HG02571 (cell line): Measurements from ENCODE around the gene C17orf78.
"Not testable (repeated sequence)": the region's sequence is repeated elsewhere in the genome, so short reads cannot be mapped to it uniquely, and the experiment has no call there.

Source experiments
- ATAC-seq: cut with Tn5 transposase; IDR thresholded peaks from one replicate; pipeline ENCODE4 v1.9.1; 2021; ENCODE audit warnings: mild to moderate bottlenecking, moderate library complexity; ENCODE audit not compliant: unreplicated experiment

Gene C17orf78

DNA sequence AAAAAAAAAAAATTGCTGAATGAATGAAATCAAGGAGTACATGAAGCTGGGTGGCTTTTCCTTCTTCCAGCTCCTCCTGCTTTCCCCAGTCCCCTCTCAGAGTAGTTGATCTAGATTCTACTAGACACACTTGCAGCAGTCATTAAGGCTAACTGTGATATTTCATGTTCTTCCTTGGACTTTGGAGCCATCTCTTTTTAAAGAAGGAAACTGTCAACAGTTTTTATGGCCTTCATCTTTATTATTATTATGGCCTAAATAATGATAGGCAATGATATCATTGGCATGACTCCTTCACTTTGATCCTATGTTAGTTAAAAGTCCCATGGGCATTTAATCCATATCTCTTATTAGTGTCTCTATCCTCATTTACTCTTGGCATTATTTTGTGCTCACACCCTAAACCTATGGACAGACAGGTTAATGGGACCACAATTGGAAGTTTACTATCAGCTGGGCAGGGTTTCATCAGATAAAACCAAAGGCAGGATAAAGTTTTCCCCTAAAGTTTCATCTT is 9.7 kb downstream of the C17orf78 start:
- no peak for ATAC-seq

DNA sequence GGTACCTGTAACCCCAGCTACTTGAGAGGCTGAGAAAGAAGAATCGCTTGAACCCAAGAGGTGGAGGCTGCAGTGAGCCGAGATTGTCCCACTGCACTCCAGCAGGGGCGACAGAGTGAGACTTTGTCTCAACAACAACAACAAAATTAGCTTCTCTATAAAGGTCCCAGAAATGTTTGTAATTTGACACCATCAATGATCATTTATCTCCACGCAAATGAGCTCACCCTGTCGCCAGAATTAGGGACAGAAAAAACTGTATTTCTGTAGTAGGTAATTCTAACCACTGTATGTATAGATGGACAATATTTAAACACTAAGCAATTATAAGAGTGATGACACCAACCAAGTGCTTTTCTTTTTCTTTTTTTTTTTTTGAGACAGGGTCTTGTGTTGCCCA is 10.7 kb downstream of the C17orf78 start:
- no peak for ATAC-seq

DNA sequence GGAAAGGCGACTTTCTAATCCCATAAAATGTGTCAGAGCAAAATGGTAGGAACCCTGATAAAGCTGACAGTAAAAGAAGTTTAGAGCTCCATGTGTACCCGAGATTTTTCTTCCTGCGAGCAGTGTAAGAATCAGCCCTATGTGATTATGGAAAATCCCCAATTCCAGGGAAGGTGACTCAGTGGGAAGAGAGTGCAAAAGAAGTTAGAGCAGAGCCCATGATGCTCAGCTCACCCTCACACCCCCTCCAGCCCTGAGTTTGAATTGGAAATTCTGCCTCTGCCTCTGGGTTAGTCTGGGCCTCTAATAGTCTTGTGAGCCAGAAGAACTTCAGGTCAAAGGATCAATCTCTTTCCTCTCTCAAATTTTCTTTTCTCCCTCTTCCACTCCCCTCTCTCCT is 12.5 kb downstream of the C17orf78 start:
- ATAC-seq: no peak

DNA sequence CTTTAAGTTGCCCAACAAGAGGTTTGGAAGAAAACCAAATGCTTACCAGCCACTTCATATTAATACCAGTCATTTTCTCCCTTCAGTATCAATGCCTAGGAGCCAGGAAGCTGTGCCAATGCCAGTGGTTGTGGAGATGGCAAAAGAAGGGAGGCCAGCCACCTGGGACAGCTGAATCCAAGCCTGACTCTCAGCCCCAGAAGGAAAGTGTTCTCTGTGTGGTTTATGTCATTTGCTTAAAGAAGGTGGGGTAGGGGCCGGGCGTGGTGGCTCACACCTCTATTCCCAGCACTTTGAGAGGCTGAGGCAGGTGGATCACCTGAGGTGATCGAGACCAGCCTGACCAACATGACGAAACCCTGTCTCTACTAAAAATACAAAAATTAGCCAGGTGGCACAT is 13.4 kb downstream of the C17orf78 start:
- ATAC-seq: no peak

DNA sequence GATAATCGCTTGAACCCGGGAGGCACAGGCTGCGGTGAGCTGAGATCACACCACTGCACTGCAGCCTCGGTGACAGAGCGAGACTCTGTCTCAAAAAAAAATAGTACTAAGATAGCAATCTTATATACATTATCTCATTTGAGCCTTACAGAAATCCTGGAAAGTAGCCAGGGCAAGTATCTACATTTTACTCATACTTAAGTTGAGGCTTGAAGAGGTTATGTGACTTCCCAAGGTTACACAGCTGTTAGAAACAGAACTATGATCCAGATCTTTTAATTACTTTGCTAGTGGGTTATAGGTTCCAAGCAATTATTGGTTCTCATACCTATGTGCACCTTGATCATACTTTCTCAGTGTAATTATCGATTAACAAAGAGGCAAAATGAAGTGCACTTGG is 15.4 kb downstream of the C17orf78 start:
- no peak for ATAC-seq

DNA sequence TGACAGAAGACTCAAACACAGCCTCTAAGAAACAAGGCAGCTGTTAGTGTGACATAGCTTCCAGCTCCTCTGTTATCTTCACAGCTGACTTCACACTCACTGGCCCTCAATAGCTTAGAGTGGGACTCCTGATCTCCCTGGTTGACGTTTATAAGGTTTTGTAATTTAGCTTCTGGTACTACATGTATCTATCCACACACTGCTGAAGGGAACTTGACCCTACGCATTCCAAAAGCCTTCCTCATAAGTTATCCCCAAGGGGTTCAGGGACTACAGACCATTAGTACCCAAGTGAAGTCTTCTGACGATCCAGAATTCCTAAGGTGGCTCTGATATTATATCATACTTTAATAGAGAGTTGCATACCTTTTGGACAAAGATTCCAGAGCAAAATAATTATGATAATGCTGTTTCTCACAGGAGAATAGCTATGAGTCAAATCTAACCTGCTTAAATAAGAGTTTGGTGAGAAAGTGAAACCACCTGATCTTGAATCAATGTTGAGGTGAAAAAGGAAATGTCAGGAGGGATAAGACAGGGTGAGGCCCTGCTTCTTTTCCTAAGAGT is 16.3 kb downstream of the C17orf78 start:
- no peak for ATAC-seq

DNA sequence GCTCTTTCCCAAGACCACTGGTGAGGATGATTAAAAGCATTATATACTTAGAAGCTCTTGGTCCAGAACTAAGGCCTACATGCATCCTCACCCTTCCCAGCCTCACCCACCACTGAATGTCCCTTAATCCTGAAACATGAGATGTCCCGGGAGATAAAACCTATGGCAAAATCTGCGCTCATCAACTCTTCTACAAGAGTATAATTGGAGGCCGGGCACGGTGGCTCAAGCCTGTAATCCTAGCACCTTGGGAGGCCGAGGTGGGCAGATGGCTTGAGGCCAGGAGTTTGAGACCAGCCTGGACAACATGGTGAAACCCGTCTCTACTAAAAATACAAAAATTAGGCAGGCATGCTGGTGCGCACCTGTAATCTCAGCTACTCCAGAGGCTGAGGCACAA is 17.6 kb downstream of the C17orf78 start:
- no peak for ATAC-seq

DNA sequence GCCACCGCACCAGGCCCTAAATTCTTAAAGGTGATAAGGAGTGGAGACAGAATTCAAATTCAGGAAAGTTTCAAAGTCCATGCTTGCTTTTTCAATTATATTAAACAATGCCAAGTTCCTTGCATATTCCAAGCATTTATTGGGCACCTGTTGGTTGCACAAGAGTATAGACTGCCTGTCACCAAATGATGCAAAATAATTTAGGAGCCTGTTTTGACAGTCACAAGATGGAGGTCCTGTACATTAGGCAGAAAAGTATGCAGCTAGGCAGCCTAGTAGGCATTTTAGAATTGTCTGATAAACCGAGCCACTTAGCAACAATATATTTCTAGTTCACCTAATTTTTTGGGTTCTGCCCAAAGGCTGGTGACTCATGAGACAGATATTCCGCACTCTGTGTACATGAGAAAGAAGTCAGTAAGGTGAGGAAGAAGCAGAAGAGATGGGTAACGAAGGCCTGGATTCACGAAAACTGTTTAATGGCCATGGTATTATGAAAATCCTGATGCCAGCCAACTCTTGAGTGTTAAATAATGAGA is 23.5 kb downstream of the C17orf78 start:
- no peak for ATAC-seq

DNA sequence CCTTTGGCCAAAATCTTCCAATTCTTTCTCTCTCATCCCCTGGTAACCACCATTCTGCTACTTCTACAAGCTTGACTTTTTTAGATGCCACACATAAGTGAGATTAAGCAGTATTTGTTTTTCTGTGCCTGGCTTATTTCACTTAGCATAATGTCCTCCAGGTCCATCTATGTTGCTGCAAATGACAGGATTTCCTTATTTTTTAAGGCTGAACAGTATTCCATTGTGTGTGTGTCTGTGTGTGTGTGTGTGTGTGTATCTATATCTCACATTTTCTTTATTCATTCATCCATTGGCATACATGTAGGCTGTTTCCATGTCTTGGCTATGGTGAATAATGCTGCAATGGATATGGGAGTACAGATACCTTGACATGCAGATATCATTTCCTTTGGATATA is 24.7 kb downstream of the C17orf78 start:
- no peak for ATAC-seq

DNA sequence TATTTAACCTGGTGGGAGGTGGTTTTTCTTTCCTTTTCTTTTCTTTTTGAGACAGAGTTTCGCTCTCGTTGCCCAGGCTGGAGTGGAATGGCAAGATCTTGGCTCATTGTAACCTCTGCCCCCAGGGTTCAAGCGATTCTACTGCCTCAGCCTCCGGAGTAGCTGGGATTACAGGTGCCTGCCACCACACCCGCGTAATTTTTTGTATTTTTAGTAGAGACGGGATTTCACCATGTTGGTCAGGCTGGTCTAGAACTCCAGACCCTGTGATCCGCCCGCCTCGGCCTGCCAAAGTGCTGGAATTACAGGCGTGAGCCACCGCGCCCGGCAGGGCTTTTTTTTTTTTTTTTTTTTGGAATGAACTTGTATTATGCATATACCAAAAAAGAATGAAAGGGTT is 29.7 kb downstream of the C17orf78 start:
- ATAC-seq: not testable (repeated sequence)

DNA sequence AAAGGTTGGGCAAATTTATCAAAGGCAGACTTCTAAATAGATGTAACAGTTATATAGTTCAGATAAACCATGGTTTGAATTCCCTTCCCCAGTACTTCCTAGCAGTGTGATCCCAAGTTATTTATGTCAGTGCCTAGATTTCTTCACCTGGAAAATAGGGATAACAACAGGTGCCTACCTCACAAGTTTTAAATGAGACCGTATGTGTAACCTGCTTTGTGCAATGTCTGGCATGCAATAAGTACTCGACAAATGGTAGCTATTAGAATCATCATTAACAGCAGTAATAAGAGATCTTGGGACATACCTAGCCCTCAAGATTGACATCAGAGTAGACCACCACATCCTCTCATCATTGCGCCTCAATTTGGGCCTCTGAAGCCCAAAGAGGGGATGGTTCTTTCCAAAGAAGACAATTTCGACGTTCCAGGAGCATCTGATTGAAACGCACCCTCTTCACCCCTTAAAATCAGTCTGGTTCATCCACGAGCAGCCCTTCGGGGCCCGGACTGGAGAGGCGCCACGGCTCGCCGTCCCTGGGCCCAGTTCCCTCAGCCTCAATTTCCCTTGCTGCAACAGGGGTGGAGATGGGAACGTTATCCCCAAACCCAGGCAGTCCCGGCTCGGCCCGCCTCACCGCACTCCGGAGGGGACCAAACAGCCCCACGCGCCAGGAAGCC is 30.3 kb downstream of the C17orf78 start:
- ATAC-seq: no peak

DNA sequence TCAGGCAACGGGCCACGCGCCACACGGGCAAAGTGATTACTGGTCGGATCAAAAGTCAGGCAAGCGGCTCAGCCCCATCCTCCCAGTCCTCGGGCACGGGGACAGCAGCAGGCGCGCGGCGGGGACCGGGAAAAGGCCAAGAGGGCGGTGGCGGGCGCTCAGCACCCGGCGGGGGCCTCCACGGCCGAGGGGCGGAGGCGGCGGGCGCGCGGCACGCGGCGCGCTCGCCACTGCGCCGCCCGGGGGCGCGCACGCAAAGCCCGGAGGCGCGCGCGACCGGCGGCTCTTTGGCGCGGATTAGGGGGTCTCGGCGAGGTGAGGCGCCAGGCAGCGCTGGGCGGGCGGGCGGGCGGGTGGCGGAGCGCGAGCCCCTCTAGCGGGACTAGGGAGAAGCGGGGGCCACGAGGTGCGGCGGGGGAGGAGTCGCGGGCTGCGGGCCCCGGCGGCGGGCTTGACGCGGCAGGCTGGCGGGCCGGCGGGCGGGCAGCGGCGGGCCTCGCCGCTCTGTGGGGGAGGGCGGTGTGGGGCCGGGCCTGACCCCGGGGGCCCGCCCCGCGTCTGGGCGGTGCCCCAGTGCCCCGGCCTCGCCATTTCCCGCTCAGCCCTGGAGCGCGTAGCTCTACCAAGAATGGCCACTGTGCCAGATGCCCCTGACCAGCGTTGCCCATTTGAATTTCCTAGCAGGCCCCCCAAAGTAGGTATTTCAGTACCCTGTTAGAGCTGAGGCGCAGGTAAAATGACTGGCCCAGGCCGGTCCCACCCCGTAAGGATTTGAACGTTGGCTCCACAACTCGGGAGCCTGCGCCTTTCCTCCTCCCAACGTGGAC is 31.1 kb downstream of the C17orf78 start, which contains the start of the genes ACACA and TADA2A:
Gene ACACA (minus strand): TSS at position 202 of the 827 bp plus-strand sequence. CDS start 537 bp downstream, outside the sequence.
Gene TADA2A (plus strand): TSS at position 252 of the 827 bp plus-strand sequence. CDS start 4,480 bp downstream, outside the sequence.
- peak; percentile 72 for ATAC-seq

DNA sequence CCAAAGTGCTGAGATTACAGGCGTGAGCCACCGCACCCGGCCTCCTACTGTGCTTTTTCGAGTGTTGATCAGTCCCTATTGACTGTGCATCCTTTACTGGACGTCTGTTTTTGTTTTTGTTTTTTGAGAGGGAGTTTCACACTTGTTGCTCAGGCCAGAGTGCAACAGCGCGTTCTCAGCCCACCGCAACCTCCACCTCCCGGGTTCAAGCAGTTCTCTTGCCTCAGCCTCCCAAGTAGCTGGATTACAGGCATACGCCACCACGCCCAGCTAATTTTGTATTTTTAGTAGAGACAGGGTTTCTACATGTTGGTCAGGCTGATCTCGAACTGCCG is 32.3 kb downstream of the C17orf78 start:
- ATAC-seq: not testable (repeated sequence)

DNA sequence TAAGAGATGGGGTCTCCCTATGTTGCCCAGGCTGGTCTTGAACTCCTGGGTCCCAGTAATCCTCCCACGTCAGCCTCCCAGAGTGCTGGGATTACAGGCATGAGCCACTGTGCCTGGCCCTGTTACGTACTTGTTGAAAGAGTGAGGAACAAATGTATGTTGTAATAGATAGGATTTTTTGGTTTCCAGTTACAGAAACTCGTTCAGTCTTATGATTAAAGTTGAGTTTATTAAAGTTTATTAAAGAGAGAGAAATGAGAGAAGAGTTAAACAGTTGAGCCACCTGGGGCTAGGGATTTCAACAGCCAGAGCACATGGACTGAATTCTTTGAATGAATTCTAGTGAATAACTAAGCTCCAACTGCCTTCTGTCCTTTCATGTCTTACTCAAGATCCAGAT is 34.6 kb downstream of the C17orf78 start:
- no peak for ATAC-seq

DNA sequence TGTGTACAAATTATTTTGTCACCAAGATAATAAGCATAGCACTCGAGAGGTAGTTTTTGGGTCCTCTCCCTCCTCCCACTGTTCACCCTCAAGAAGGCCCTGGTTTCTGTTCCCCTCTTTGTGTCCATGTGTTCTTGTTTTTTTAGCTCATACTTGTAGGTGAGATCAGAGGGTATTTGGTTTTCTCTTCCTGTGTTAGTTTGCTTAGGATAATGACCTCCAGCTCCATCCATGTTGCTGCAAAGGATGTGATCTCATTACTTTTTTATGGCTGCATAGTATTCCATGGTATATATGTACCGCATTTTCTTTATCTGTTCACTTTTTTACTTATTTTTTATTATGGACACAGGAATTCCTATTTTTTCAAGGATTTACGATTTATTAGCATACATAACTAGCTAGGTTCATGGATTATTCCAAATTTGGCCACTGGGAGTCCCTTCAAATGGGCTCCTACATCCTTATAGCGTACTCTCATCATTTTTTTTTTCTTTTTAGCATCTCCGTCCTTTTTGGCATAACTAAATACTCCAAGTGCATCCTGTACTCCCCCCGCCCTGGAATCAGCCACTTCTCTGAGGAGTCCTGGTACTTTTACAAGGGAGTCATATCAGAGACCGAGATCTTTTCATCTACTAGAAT is 38.2 kb downstream of the C17orf78 start:
- no peak for ATAC-seq

DNA sequence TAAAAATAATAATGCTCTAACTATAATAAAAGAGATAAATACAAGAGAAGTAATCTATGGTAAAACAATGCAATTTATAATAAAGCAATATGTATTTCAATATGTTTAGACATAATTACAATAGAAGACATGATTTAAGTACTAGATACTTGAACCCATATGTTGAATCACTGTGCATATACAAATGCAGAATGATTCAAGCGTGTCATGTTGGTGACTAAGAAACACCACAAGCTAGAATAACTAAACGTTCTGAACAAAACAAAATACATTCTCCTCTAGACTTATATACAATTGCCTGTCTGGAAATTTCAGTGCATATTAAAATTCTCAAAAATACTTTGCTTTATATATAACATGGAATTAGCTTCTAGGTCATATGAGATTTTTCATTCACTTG is 42.1 kb downstream of the C17orf78 start:
- no peak for ATAC-seq

DNA sequence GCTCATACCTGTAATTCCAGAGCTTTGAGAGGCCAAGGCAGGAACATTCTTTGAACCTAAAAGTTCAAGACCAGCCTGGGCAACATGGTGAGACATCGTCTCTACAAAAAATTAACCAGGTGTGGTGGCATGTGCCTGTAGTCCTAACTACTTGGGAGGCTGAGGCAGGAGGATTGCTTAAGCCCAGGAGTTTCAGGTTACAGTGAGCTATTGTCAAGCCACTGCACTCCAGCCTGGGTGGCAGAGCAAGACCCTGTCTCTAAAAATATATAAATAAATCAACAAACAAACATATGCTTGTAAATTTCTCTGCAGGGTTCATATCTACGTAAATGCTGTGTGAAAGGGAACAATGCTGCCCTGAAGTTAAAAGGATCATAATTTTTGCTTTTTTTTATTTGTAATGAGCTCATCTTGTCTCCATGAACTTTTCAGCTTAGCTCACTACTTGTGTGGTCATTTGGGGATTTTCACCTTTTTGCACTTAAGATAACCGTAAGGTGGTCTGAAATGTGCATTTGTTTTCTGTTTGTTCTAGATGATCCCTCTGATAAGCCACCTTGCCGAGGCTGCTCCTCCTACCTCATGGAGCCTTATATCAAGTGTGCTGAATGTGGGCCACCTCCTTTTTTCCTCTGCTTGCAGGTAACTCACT is 47.3 kb downstream of the C17orf78 start:
- ATAC-seq: no peak

DNA sequence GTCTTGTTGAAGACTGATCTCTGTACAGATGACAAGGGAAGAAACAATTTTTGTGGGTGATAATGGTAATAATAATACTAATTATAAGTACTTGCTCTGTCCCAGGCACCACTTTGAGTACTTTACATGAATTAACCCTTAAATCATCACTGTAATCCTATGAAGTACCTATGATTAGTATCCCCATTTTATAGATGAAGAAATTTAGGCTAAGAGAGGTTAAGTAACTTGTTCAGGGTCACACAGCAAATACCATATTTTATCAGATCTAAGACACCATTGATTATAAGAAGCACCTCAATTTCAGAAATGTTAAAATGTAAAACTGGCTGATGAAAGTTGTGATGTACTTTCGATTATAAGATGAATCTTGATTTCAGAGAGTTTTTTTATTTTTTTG is 49.5 kb downstream of the C17orf78 start:
- no peak for ATAC-seq

DNA sequence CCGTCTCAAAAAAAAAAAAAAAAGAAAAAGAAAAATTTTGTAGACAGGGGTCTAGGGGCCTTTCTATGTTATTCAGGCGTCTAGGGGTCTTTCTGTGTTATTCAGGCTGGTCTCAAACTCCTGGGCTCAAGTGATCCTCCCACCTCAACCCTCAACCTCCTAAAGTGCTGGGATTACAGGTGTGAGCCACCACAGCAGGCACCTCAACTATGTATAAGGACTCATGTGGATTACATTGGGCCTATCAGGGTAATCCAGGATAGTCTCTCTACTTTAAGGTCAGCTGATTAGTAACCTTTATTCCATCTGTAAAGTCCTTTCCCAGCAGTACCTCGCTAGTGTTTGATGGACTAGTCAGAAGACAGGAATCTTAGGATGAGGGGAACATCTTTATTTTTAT is 53.3 kb downstream of the C17orf78 start:
- ATAC-seq: no peak

DNA sequence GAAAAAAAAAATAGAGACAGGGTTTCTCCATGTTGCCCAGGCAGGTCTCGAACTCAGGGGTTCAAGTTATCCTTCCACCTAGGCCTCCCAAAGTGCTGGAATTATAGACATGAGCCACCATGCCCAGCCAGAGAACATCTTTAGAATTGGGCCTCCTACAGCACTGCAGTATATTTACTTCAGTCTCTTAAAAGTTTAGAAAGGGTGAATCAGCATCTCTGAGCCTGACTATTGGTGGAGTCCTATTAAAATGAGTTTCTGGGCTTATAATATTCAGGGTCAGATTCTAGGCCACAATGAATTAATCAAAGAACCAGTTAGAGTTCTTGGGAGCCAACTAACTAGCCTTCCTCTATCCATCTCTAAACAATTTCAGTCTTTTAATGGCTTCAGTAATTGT is 53.7 kb downstream of the C17orf78 start:
- no peak for ATAC-seq
